Endothelial cell of umbilical vein (primary cell): ENCODE results near the gene PSORS1C1. TPM values are rescaled to one million over a fixed set of nuclear protein-coding genes. Genes with fewer than 3 reads are reported as not detected.

Experiments used
- BruUV-seq: library from RNA; stranded (reverse); fragments of 400-500 nt; replicated peaks from 2 replicates; lab custom pipeline; 2021; lab: Mats Ljungman, UMichigan
- CTCF ChIA-PET: fragments of 300-600, 350-600 bp; sonication (Branson Sonifier 250); formaldehyde crosslinking; loops from one replicate; lab custom pipeline; 2021; ENCODE audit warnings: antibody characterized with exemption, inconsistent platforms; lab: Charles Lee
- POLR2A ChIA-PET: fragments of 300-600, 350-600 bp; sonication (Branson Sonifier 250); formaldehyde crosslinking; loops from one replicate; lab custom pipeline; 2021; ENCODE audit warnings: antibody characterized with exemption, inconsistent platforms; lab: Charles Lee
- DNase-seq: peaks from one replicate; pipeline ENCODE4 v3.0.0-alpha.2; 2011; ENCODE audit warnings: low read depth, low spot score
- FAIRE-seq: peaks from 2 replicates; lab custom pipeline; 2011; peaks lifted over from hg19 to GRCh38; lab: Jason Lieb, UNC
- H2AFZ ChIP-seq: 2 replicates; pipeline ENCODE4 v1.6.0; 2012; ENCODE audit warnings: low read depth, low read length, control low read depth, inconsistent platforms
- H3K27ac ChIP-seq: 2 replicates; pipeline ENCODE4 v1.5.1; 2011; ENCODE audit warnings: low read depth, mild to moderate bottlenecking, control low read depth, low read length, moderate library complexity; ENCODE audit not compliant: insufficient read depth
- H3K27me3 ChIP-seq, 2 experiments: 2 replicates each; pipeline versions ENCODE4 v1.6.0 to v1.6.1; 2011; ENCODE audit warnings: low read length in 2 of 2, mixed read lengths in 1 of 2; ENCODE audit not compliant: control insufficient read depth in 2 of 2, insufficient read depth in 2 of 2
- H3K36me3 ChIP-seq, 2 experiments: 2 replicates in 1 of 2; 3 replicates in 1 of 2; pipeline ENCODE4 v1.5.1; 2011; ENCODE audit warnings: low read length in 2 of 2, mild to moderate bottlenecking in 1 of 2, moderate library complexity in 1 of 2; ENCODE audit not compliant: control insufficient read depth in 2 of 2, insufficient read depth in 2 of 2; ENCODE audit errors: extremely low read depth in 1 of 2
- H3K4me1 ChIP-seq: 3 replicates; pipeline ENCODE4 v1.5.1; 2011; ENCODE audit warnings: mild to moderate bottlenecking, low read length; ENCODE audit not compliant: control insufficient read depth, insufficient read depth; ENCODE audit errors: extremely low read depth
- H3K4me2 ChIP-seq: 2 replicates; pipeline ENCODE4 v1.6.1; 2011; ENCODE audit warnings: low read length, control low read depth, mixed read lengths; ENCODE audit not compliant: insufficient read depth
- H3K4me3 ChIP-seq, 3 experiments: fragments of 200-600 bp in 1 of 3; sonication (generic), shearing (Covaris generic) in 1 of 3; replicated peaks in 1 of 3; 2 replicates each; pipeline ENCODE4 v1.5.1; 2011 to 2016; ENCODE audit warnings: control low read depth in 3 of 3, low read length in 3 of 3, mild to moderate bottlenecking in 2 of 3, inconsistent platforms in 1 of 3, low read depth in 1 of 3, moderate library complexity in 1 of 3; ENCODE audit not compliant: insufficient read depth in 1 of 3
- H3K79me2 ChIP-seq: 2 replicates; pipeline ENCODE4 v1.6.0; 2012; ENCODE audit warnings: low read length, inconsistent platforms; ENCODE audit not compliant: control insufficient read depth, insufficient read depth
- H3K9ac ChIP-seq: replicated peaks from 2 replicates; pipeline ENCODE3; 2011; ENCODE audit warnings: low read length, control low read depth; ENCODE audit not compliant: insufficient read depth; ENCODE audit errors: extremely low read depth
- H3K9me1 ChIP-seq: replicated peaks from 3 replicates; pipeline ENCODE4 v1.6.0; 2011; ENCODE audit warnings: mild to moderate bottlenecking, low read length; ENCODE audit not compliant: control insufficient read depth, insufficient read depth; ENCODE audit errors: extremely low read depth
- H3K9me3 ChIP-seq: replicated peaks from 2 replicates; pipeline ENCODE4 v1.5.1; 2012; ENCODE audit warnings: low read length, inconsistent platforms; ENCODE audit not compliant: control insufficient read depth, insufficient read depth
- H4K20me1 ChIP-seq: replicated peaks from 2 replicates; pipeline ENCODE3; 2011; ENCODE audit warnings: mild to moderate bottlenecking, low read length; ENCODE audit not compliant: control insufficient read depth, insufficient read depth; ENCODE audit errors: extremely low read depth
- EZH2 ChIP-seq: IDR thresholded peaks from 2 replicates; pipeline ENCODE4 v1.6.1; 2012; ENCODE audit warnings: borderline replicate concordance, low read depth, mild to moderate bottlenecking, moderate library complexity, low read length, inconsistent platforms; ENCODE audit not compliant: severe bottlenecking
- FOS ChIP-seq: IDR thresholded peaks from 2 replicates; pipeline ENCODE4 v1.6.1; 2011; ENCODE audit warnings: mild to moderate bottlenecking, low read length, moderate library complexity, borderline replicate concordance; ENCODE audit not compliant: insufficient read depth
- GATA2 ChIP-seq: IDR thresholded peaks from 2 replicates; pipeline ENCODE4 v1.7.0; 2011; ENCODE audit warnings: low read depth, mild to moderate bottlenecking, moderate library complexity, mixed read lengths, low read length; ENCODE audit not compliant: insufficient read length, insufficient read depth
- JUN ChIP-seq: IDR thresholded peaks from 2 replicates; pipeline ENCODE4 v1.6.1; 2011; ENCODE audit warnings: borderline replicate concordance, low read depth; ENCODE audit not compliant: insufficient read length, insufficient read depth
- MAX ChIP-seq: IDR thresholded peaks from 2 replicates; pipeline ENCODE4 v1.6.1; 2011; ENCODE audit not compliant: insufficient read depth, insufficient read length
- MYC ChIP-seq: IDR thresholded peaks from one replicate; pipeline ENCODE4 v1.6.1; 2011; ENCODE audit warnings: mild to moderate bottlenecking, low read depth, low read length
- POLR2A ChIP-seq: IDR thresholded peaks from 2 replicates; pipeline ENCODE4 v1.6.1; 2012; ENCODE audit warnings: low read depth, mild to moderate bottlenecking, control low read depth, low read length
- POLR2AphosphoS5 ChIP-seq: IDR thresholded peaks from 2 replicates; pipeline ENCODE4 v1.6.1; 2012; ENCODE audit warnings: low read depth, mild to moderate bottlenecking, control low read depth, low read length, moderate library complexity; ENCODE audit not compliant: insufficient read depth
- dilution Hi-C: fragments of 300-500 bp; cut with MboI; formaldehyde crosslinking; loops from one replicate; pipeline ENCODE4 v1.15.0; 2019; ENCODE audit warnings: low sequenced_read_pairs; ENCODE audit not compliant: extremely low pct_ligation_motif_present
- intact Hi-C: fragments of 100-400 bp; cut with micrococcal nuclease; formaldehyde crosslinking; loops from one replicate; pipeline ENCODE4 v1.10.0; 2022
- polyA plus RNA-seq, 4 experiments: library from polyadenylated mRNA; depleted of rRNA in 3 of 4; stranded (reverse) in 3 of 4; unstranded in 1 of 4; fragments of >200 nt; gene quantifications; 2 replicates each; pipeline versions ENCODE4 v1.2.1 to v1.2.3, GENCODE V29; 2011 to 2012; ENCODE audit warnings: missing spikeins in 1 of 4
- total RNA-seq: library from RNA; stranded (reverse); gene quantifications from 2 replicates; pipeline ENCODE4 v1.2.3, GENCODE V29; 2021
- TF ChIP-seq, protein P1 (sequence below), 2 donors: IDR thresholded peaks; 1 replicate in 1 of 2; 2 replicates in 1 of 2; pipeline ENCODE4 v1.5.1; 2011; ENCODE audit warnings: low read length in 2 of 2, mild to moderate bottlenecking in 2 of 2, moderate library complexity in 2 of 2, control low read depth in 1 of 2, inconsistent platforms in 1 of 2, low read depth in 1 of 2; ENCODE audit not compliant: insufficient read depth in 1 of 2; ENCODE audit errors: extremely low read depth in 1 of 2

Gene PSORS1C1
- total and polyA plus RNA-seq, 2 donors (not counting 3 experiments of a cell fraction or from before 2014, with no cell fraction given), result 1.1 to 13.2 TPM

GRCh38 chr6:31171931-31172905 lies 57.6 kb downstream of the PSORS1C1 start:
- TF ChIP-seq POLR2AphosphoS5 (no peak), POLR2A (no peak), MAX (no peak), GATA2 (no peak), MYC (no peak), JUN (no peak)
- H3K36me3 ChIP-seq, result no peaks in the 10 kb centered on the region
- H3K27ac ChIP-seq, result no peak overlapping the region
- intact Hi-C loops (no loop called here), dilution Hi-C loops (no loop called here)
- no peak for DNase-seq
- H3K79me2 ChIP-seq, result no peaks in the 10 kb centered on the region
- no TSS peak for BruUV-seq
- H4K20me1 ChIP-seq, result no peaks in the 10 kb centered on the region
- no peaks in the 10 kb centered on the region for H3K9me3 ChIP-seq
- no peaks in the 10 kb centered on the region for H3K27me3 ChIP-seq
- H2AFZ ChIP-seq, result no peak overlapping the region
- no peak for FAIRE-seq
- ChIA-PET CTCF (interaction anchor here (0.7 to 1.3 kb wide), 4 partner anchors 11 to 35 kb away, joined by 3 read pairs; partner anchors contain the start of genes CCHCR1 and TCF19), POLR2A (no interaction called here)
- H3K4me3 ChIP-seq, result no peak overlapping the region
- no peaks in the 10 kb centered on the region for H3K9me1 ChIP-seq
- H3K9ac ChIP-seq, result no peak overlapping the region
- H3K4me1 ChIP-seq, result no peaks in the 10 kb centered on the region
- no peak overlapping the region for H3K4me2 ChIP-seq

GRCh38 chr6:31172973-31173384 lies 58.4 kb downstream of the PSORS1C1 start:
- Histone ChIP-seq H3K27ac (no peak overlapping the region), H3K79me2 (no peaks in the 10 kb centered on the region), H4K20me1 (no peaks in the 10 kb centered on the region), H3K36me3 (no peaks in the 10 kb centered on the region), H3K9ac (no peak overlapping the region), H2AFZ (no peak overlapping the region), H3K4me3 (no peak overlapping the region), H3K4me2 (no peak overlapping the region), H3K9me1 (no peaks in the 10 kb centered on the region), H3K27me3 (no peaks in the 10 kb centered on the region), H3K4me1 (no peaks in the 10 kb centered on the region), H3K9me3 (no peaks in the 10 kb centered on the region)
- intact Hi-C loops (no loop called here), dilution Hi-C loops (no loop called here)
- CTCF ChIA-PET, result interaction anchor here (0.9 kb wide), 1 partner anchor 10 kb away, joined by 3 read pairs; no protein-coding TSS in a partner anchor
- TF ChIP-seq GATA2 (no peak), POLR2AphosphoS5 (no peak), JUN (no peak), MAX (no peak), FOS (no peak), MYC (no peak), EZH2 (no peak), POLR2A (no peak)
- TF ChIP-seq, protein P1, sequence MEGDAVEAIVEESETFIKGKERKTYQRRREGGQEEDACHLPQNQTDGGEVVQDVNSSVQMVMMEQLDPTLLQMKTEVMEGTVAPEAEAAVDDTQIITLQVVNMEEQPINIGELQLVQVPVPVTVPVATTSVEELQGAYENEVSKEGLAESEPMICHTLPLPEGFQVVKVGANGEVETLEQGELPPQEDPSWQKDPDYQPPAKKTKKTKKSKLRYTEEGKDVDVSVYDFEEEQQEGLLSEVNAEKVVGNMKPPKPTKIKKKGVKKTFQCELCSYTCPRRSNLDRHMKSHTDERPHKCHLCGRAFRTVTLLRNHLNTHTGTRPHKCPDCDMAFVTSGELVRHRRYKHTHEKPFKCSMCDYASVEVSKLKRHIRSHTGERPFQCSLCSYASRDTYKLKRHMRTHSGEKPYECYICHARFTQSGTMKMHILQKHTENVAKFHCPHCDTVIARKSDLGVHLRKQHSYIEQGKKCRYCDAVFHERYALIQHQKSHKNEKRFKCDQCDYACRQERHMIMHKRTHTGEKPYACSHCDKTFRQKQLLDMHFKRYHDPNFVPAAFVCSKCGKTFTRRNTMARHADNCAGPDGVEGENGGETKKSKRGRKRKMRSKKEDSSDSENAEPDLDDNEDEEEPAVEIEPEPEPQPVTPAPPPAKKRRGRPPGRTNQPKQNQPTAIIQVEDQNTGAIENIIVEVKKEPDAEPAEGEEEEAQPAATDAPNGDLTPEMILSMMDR (IDR thresholded peaks at IDR 0.05; ENCODE audit: extremely low read depth in 1 of 2, insufficient read depth in 1 of 2, low read depth in 1 of 2, low read length in 2 of 2), result no peak
- POLR2A ChIA-PET, result no interaction called here
- FAIRE-seq (no peak), DNase-seq (no peak)
- no TSS peak for BruUV-seq
